ENCODE results near the gene ELK4.

DNA sequence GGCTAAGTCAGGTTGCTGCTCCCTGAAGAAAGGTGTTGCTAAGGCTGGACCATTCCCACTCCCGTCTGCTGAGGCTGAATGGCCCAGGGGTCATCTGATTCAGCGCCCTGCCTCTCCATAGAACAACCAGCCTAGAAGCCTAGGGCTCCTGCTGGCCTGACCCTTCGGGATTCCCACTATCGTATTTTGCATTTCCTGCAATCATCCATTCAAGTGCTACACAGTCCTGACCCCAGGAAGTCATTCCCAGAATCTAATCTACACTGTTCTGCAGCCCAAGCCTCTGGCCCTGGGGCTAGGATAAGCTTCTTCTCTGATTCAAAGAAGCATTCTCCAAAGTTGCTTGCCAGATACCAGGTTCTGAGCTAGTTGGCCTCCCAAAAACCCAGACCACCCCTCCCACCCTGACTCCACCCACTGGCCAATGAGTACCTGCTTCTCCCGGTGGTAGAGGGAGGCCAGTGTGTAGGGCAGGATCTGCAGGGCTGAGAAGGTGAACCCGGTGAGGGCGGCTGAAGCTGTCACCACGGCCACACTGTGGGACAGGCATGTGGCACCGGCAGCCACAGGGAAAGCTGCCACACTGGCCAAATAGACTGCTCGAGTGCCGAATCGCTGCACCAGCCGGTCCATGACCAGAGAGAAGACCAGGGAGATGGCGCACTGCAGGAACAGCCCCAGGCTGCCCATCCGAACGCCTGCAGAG lies 29.8 kb upstream of the ELK4 start:
- TF ChIP-seq, protein P1, sequence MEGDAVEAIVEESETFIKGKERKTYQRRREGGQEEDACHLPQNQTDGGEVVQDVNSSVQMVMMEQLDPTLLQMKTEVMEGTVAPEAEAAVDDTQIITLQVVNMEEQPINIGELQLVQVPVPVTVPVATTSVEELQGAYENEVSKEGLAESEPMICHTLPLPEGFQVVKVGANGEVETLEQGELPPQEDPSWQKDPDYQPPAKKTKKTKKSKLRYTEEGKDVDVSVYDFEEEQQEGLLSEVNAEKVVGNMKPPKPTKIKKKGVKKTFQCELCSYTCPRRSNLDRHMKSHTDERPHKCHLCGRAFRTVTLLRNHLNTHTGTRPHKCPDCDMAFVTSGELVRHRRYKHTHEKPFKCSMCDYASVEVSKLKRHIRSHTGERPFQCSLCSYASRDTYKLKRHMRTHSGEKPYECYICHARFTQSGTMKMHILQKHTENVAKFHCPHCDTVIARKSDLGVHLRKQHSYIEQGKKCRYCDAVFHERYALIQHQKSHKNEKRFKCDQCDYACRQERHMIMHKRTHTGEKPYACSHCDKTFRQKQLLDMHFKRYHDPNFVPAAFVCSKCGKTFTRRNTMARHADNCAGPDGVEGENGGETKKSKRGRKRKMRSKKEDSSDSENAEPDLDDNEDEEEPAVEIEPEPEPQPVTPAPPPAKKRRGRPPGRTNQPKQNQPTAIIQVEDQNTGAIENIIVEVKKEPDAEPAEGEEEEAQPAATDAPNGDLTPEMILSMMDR (optimal IDR thresholded peaks at IDR 0.05 in 1 of 3, IDR thresholded peaks at IDR 0.05 in 1 of 3, conservative IDR thresholded peaks at IDR 0.05 in 1 of 3; ENCODE audit: extremely low read depth in 1 of 3, insufficient read depth in 2 of 3, low read length in 3 of 3) = no peak
- no peak for TF ChIP-seq EZH2 (IDR thresholded peaks at IDR 0.05; ENCODE audit: low read length)
